Astrocyte (in vitro differentiated cells and primary cell): Measurements from ENCODE around the gene ASPHD1. TPM values are rescaled to one million over a fixed set of nuclear protein-coding genes. Genes with fewer than 3 reads are reported as not detected.
A peak's percentile ranks its signal among the peaks of the same experiment; 100 is the strongest.

ENCODE experiments used
- DNase-seq: peaks from one replicate; pipeline ENCODE4 v3.0.0-alpha.2; 2010; ENCODE audit warnings: low read depth
- FAIRE-seq: peaks from 2 replicates; lab custom pipeline; 2011; peaks lifted over from hg19 to GRCh38; lab: Jason Lieb, UNC
- H2AFZ ChIP-seq: 2 replicates; pipeline ENCODE4 v1.6.0; 2012; ENCODE audit warnings: low read depth, low read length, inconsistent platforms
- H3K27ac ChIP-seq: 2 replicates; pipeline ENCODE4 v1.5.1; 2011; ENCODE audit warnings: low read depth, low read length, inconsistent platforms
- H3K27me3 ChIP-seq: 2 replicates; pipeline ENCODE4 v1.6.0; 2011; ENCODE audit warnings: low read length, inconsistent platforms; ENCODE audit not compliant: insufficient read depth
- H3K36me3 ChIP-seq: 2 replicates; pipeline ENCODE4 v1.5.1; 2011; ENCODE audit warnings: low read length, inconsistent platforms; ENCODE audit not compliant: insufficient read depth
- H3K4me1 ChIP-seq: 2 replicates; pipeline ENCODE4 v1.5.1; 2011; ENCODE audit warnings: low read length, inconsistent platforms; ENCODE audit not compliant: insufficient read depth
- H3K4me2 ChIP-seq: 2 replicates; pipeline ENCODE4 v1.6.0; 2012; ENCODE audit warnings: low read length, inconsistent platforms
- H3K4me3 ChIP-seq: 2 replicates; pipeline ENCODE4 v1.5.1; 2011; ENCODE audit warnings: low read depth, mild to moderate bottlenecking, low read length, inconsistent platforms; ENCODE audit not compliant: insufficient read depth
- H3K79me2 ChIP-seq: 2 replicates; pipeline ENCODE4 v1.6.0; 2012; ENCODE audit warnings: mild to moderate bottlenecking, low read length, inconsistent platforms; ENCODE audit not compliant: insufficient read depth
- H3K9ac ChIP-seq: 2 replicates; pipeline ENCODE4 v1.6.0; 2012; ENCODE audit warnings: mild to moderate bottlenecking, low read length, inconsistent platforms
- H3K9me3 ChIP-seq: 2 replicates; pipeline ENCODE4 v1.5.1; 2012; ENCODE audit warnings: low read depth, mild to moderate bottlenecking, low read length, inconsistent platforms; ENCODE audit not compliant: insufficient read depth
- H4K20me1 ChIP-seq: 2 replicates; pipeline ENCODE4 v1.6.0; 2012; ENCODE audit warnings: low read length, inconsistent platforms; ENCODE audit not compliant: insufficient read depth
- H3K27ac Mint-ChIP-seq: one replicate; pipeline ENCODE4 v1.8.0; 2021; ENCODE audit warnings: mild to moderate bottlenecking, mixed read lengths; ENCODE audit not compliant: unreplicated experiment
- H3K27me3 Mint-ChIP-seq: one replicate; pipeline ENCODE4 v1.8.0; 2021; ENCODE audit warnings: low read depth, mixed read lengths; ENCODE audit not compliant: unreplicated experiment
- H3K36me3 Mint-ChIP-seq: one replicate; pipeline ENCODE4 v1.8.0; 2021; ENCODE audit warnings: low read depth, mixed read lengths; ENCODE audit not compliant: unreplicated experiment
- H3K4me1 Mint-ChIP-seq: one replicate; pipeline ENCODE4 v1.8.0; 2021; ENCODE audit warnings: low read depth, mixed read lengths; ENCODE audit not compliant: unreplicated experiment
- H3K4me3 Mint-ChIP-seq: one replicate; pipeline ENCODE4 v1.8.0; 2021; ENCODE audit warnings: mild to moderate bottlenecking, moderate library complexity, mixed read lengths; ENCODE audit not compliant: unreplicated experiment
- H3K9me3 Mint-ChIP-seq: one replicate; pipeline ENCODE4 v1.8.0; 2021; ENCODE audit warnings: mild to moderate bottlenecking, mixed read lengths; ENCODE audit not compliant: unreplicated experiment
- EZH2 ChIP-seq: IDR thresholded peaks from 2 replicates; pipeline ENCODE4 v1.6.1; 2012; ENCODE audit warnings: mild to moderate bottlenecking, low read length, inconsistent platforms; ENCODE audit not compliant: insufficient read depth
- total RNA-seq: library from RNA; stranded (reverse); gene quantifications from 2 replicates; pipeline ENCODE4 v1.2.1, GENCODE V29; 2021
- TF ChIP-seq, protein P1 (sequence below): IDR thresholded peaks from 2 replicates; pipeline ENCODE4 v1.5.1; 2011; ENCODE audit warnings: low read depth, mild to moderate bottlenecking, inconsistent platforms, low read length, moderate library complexity; ENCODE audit not compliant: insufficient read depth

The ASPHD1 gene
- total RNA-seq, 1 donor from 2014 or later: 43.3 TPM

DNA sequence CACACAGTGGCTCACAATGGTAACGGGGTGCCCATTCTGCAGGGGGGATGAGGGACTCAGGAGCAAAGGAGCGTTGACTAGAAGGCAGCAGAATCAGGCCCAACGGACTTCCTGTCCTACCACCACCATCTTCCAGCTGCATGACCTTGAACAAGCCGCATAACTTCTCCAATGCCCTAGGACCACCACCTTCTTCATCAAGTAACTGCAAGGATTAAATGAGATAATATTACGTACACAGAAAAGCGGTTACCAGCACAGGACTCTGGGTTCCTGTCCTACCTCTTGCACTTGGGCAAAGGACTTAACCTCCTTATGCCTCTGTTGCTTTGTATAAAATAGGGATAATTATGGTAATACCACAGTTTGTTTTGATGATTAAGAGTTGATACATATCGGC, 4.7 kb downstream of the ASPHD1 start:
- Mint-ChIP-seq H3K9me3 (no peaks in the 10 kb centered on the region), H3K36me3 (peaks cover 9% of the 10 kb centered on the region), H3K4me3 (no peak overlapping the region), H3K27ac (no peak overlapping the region), H3K4me1 (peaks cover 14% of the 10 kb centered on the region), H3K27me3 (no peaks in the 10 kb centered on the region)
- H3K4me2 ChIP-seq: no peak overlapping the region
- H3K27ac ChIP-seq: no peak overlapping the region
- peaks cover 4% of the 10 kb centered on the region for H3K79me2 ChIP-seq
- H3K4me3 ChIP-seq: no peak overlapping the region
- no peak overlapping the region for H2AFZ ChIP-seq
- peaks cover 3% of the 10 kb centered on the region for H3K36me3 ChIP-seq
- no peak for DNase-seq
- H3K9me3 ChIP-seq: no peaks in the 10 kb centered on the region
- H3K9ac ChIP-seq: no peak overlapping the region
- peaks cover 10% of the 10 kb centered on the region for H3K4me1 ChIP-seq
- FAIRE-seq: no peak
- H4K20me1 ChIP-seq: peaks cover 19% of the 10 kb centered on the region
- TF ChIP-seq EZH2: no peak
- TF ChIP-seq, protein P1, sequence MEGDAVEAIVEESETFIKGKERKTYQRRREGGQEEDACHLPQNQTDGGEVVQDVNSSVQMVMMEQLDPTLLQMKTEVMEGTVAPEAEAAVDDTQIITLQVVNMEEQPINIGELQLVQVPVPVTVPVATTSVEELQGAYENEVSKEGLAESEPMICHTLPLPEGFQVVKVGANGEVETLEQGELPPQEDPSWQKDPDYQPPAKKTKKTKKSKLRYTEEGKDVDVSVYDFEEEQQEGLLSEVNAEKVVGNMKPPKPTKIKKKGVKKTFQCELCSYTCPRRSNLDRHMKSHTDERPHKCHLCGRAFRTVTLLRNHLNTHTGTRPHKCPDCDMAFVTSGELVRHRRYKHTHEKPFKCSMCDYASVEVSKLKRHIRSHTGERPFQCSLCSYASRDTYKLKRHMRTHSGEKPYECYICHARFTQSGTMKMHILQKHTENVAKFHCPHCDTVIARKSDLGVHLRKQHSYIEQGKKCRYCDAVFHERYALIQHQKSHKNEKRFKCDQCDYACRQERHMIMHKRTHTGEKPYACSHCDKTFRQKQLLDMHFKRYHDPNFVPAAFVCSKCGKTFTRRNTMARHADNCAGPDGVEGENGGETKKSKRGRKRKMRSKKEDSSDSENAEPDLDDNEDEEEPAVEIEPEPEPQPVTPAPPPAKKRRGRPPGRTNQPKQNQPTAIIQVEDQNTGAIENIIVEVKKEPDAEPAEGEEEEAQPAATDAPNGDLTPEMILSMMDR: no peak
- H3K27me3 ChIP-seq: no peaks in the 10 kb centered on the region

DNA sequence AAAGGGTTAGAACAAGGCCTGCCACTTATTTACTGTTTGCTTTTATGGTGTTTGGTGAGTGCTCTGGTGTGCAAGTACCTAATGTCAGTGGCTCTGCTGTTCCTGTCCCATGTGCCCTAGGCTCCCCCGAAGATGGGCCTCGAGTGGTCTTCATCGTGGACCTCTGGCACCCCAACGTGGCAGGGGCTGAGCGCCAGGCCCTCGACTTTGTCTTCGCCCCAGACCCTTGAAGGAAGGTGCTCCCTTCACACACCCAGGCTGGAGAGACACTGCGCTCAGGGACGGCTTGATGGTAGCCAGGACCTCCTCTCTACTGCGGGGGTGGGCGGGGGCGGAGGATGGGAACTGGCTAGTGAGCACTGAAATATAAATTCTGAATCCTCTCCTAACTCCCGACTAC, 5.4 kb downstream of the ASPHD1 start:
- Histone ChIP-seq H3K4me2 (no peak overlapping the region), H3K27me3 (no peaks in the 10 kb centered on the region), H2AFZ (no peak overlapping the region), H3K79me2 (peaks cover 4% of the 10 kb centered on the region), H3K27ac (no peak overlapping the region), H3K4me3 (no peak overlapping the region), H4K20me1 (peaks cover 19% of the 10 kb centered on the region), H3K4me1 (peaks cover 8% of the 10 kb centered on the region), H3K36me3 (peaks cover 3% of the 10 kb centered on the region), H3K9ac (no peak overlapping the region), H3K9me3 (no peaks in the 10 kb centered on the region)
- H3K9me3 Mint-ChIP-seq: no peaks in the 10 kb centered on the region
- peaks cover 14% of the 10 kb centered on the region for H3K4me1 Mint-ChIP-seq
- FAIRE-seq (no peak), DNase-seq (no peak)
- H3K36me3 Mint-ChIP-seq: peaks cover 9% of the 10 kb centered on the region
- no peak overlapping the region for H3K4me3 Mint-ChIP-seq
- TF ChIP-seq, protein P1: no peak
- TF ChIP-seq EZH2: no peak
- H3K27me3 Mint-ChIP-seq: no peaks in the 10 kb centered on the region
- peak overlapping the region; percentile 26 for H3K27ac Mint-ChIP-seq

DNA sequence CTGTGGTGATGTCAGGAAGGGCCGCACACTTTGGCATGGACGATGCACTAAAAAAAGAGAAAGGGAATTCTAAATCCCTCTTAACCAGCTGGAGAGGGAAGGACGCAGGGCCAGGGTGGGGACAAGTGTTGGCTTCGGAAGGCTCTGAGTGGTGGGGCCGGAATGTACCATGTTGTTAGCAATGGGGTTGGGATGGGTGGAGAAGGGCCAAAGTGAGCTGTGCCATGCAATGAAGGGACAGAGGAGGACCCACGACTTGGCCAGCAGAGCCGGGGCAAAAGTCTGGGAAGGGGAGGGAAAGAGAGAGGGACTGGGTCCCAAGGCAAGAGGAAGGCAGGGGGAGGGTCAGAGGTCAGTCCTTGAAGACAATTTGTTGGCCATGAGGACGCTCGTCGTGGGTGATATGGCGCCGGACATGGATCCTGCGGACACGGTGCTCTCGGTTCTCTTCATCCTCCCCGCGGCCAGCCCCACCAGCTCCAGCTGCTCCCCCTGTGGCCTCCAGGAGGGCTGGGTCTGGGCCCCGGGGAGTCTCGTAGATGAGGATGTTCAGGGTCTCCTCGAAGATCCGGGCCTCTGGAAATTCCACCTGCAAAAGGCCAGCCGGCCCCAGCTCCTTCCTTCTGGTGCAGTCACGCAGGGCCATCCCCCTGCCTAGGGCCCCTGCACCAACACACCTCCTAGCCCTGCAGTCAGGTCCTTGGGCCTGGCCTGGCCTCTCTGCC, 6.4 kb downstream of the ASPHD1 start:
- H3K36me3 Mint-ChIP-seq: peaks cover 9% of the 10 kb centered on the region
- peaks cover 19% of the 10 kb centered on the region for H4K20me1 ChIP-seq
- H3K9me3 ChIP-seq: no peaks in the 10 kb centered on the region
- no peaks in the 10 kb centered on the region for H3K9me3 Mint-ChIP-seq
- TF ChIP-seq, protein P1: no peak
- TF ChIP-seq EZH2: no peak
- H3K4me2 ChIP-seq: no peak overlapping the region
- peaks cover 3% of the 10 kb centered on the region for H3K36me3 ChIP-seq
- peaks cover 14% of the 10 kb centered on the region for H3K4me1 Mint-ChIP-seq
- no peaks in the 10 kb centered on the region for H3K27me3 ChIP-seq
- peak overlapping the region; percentile 34 for H3K4me3 Mint-ChIP-seq
- H3K27ac Mint-ChIP-seq: no peak overlapping the region
- H3K4me1 ChIP-seq: no peaks in the 10 kb centered on the region
- H3K9ac ChIP-seq: no peak overlapping the region
- DNase-seq (no peak), FAIRE-seq (no peak)
- H3K27me3 Mint-ChIP-seq: no peaks in the 10 kb centered on the region
- no peak overlapping the region for H2AFZ ChIP-seq
- no peak overlapping the region for H3K27ac ChIP-seq
- H3K4me3 ChIP-seq: no peak overlapping the region
- H3K79me2 ChIP-seq: peaks cover 4% of the 10 kb centered on the region
